ENCODE measurements around the gene TMPRSS12. TPM values are rescaled to one million over a fixed set of nuclear protein-coding genes. Genes with fewer than 3 reads are reported as not detected.
A peak's percentile ranks its signal among the peaks of the same experiment; 100 is the strongest.

Gene TMPRSS12
- total RNA-seq, 1 experiment from 2014 or later: not detected

DNA sequence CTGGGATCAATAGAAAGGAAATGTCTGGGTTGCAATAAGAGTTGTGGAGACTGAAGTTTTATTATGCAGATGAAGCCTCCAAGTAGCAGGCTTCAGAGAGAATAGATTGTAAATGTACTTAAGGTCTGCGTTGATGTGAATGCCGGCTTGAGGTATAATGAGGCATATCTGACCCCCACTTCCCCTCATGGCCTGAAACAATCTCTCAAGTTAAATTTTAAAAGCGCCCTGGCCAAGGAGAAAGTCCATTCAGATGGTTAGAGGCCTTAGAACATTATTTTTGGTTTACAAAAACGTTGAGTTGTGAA, 81.4 kb downstream of the TMPRSS12 start:
- intact Hi-C loops (cut with micrococcal nuclease): no loop called here
- no peaks in the 10 kb centered on the region for H3K27me3 ChIP-seq (ENCODE audit: insufficient read depth, low read length)

More for the DNA sequence above, 81.4 kb downstream of the TMPRSS12 start:
- Histone ChIP-seq H3K9ac (ENCODE audit: low read length) (0 out of 2 replicates have a peak overlapping the region, but pooled peaks have one; percentile 10), H3K9me3 (ENCODE audit: control insufficient read depth in 1 of 2, insufficient read depth in 1 of 2, low read depth in 1 of 2, low read length in 2 of 2) (no peaks in the 10 kb centered on the region), H3K4me2 (ENCODE audit: low read length) (peak overlapping the region; percentile 68), H3K36me3 (ENCODE audit: control insufficient read depth in 1 of 2, insufficient read depth in 2 of 2, low read length in 2 of 2) (no peaks in the 10 kb centered on the region), H3K4me3 (replicated peaks in 1 of 2; ENCODE audit: low read depth in 1 of 2, low read length in 2 of 2) (peak overlapping the region; percentile 3 to 29), H4K20me1 (ENCODE audit: insufficient read depth) (no peaks in the 10 kb centered on the region), H3K9me2 (ENCODE audit: insufficient read depth) (no peaks in the 10 kb centered on the region), H2AFZ (ENCODE audit: low read depth, low read length, poor library complexity, severe bottlenecking) (peak overlapping the region; percentile 95), H3K79me2 (ENCODE audit: insufficient read depth, low read length) (no peaks in the 10 kb centered on the region), H3K27ac (ENCODE audit: low read depth, low read length) (peak overlapping the region; percentile 57), H3K4me1 (ENCODE audit: control insufficient read depth in 1 of 2, insufficient read depth in 2 of 2, low read length in 2 of 2) (peaks cover 18 to 21% of the 10 kb centered on the region in 2 experiments; a peak in 3 of 4 replicates)
- ChIA-PET CTCF (interaction anchor here (1.2 kb wide), 1 partner anchor 159 kb away, joined by 3 read pairs; no protein-coding TSS in a partner anchor), RAD21 (ENCODE audit: low non-redundant PET in 1 of 2, low total read pairs in 2 of 2, uncharacterized antibody in 2 of 2, unreplicated experiment in 2 of 2) (no interaction called here), POLR2A (no interaction called here)
- peak; percentile 23; the same call in 1 of the 2 replicates for ATAC-seq
- BruUV-seq (replicated peaks): no TSS peak
- TF ChIP-seq RAD21 (IDR thresholded peaks at IDR 0.05; ENCODE audit: low read depth) (no peak), YY1 (IDR thresholded peaks at IDR 0.05; ENCODE audit: extremely low read depth, insufficient replicate concordance, low read depth, low read length) (no peak), CEBPB (IDR thresholded peaks at IDR 0.05; ENCODE audit: low read depth) (no peak), FOSL1 (IDR thresholded peaks at IDR 0.05; ENCODE audit: low read depth) (no peak), TCF7L2 (IDR thresholded peaks at IDR 0.05; ENCODE audit: borderline replicate concordance, extremely low read depth, insufficient read depth, insufficient read length) (no peak), SP1 (IDR thresholded peaks at IDR 0.05; ENCODE audit: low read depth) (no peak), EGR1 (IDR thresholded peaks at IDR 0.05; ENCODE audit: low read depth) (no peak), ZFX (IDR thresholded peaks at IDR 0.05) (no peak), ZNF274 (IDR thresholded peaks at IDR 0.05; ENCODE audit: low read depth, low read length) (no peak), POLR2AphosphoS5 (IDR thresholded peaks at IDR 0.05; ENCODE audit: low read depth, low read length) (no peak), EZH2 (IDR thresholded peaks at IDR 0.05) (no peak), ELF1 (IDR thresholded peaks at IDR 0.05; ENCODE audit: borderline replicate concordance, low read depth) (no peak)
- TF ChIP-seq, protein P1, sequence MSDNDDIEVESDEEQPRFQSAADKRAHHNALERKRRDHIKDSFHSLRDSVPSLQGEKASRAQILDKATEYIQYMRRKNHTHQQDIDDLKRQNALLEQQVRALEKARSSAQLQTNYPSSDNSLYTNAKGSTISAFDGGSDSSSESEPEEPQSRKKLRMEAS (IDR thresholded peaks at IDR 0.05): no peak
- TF ChIP-seq, protein P2, sequence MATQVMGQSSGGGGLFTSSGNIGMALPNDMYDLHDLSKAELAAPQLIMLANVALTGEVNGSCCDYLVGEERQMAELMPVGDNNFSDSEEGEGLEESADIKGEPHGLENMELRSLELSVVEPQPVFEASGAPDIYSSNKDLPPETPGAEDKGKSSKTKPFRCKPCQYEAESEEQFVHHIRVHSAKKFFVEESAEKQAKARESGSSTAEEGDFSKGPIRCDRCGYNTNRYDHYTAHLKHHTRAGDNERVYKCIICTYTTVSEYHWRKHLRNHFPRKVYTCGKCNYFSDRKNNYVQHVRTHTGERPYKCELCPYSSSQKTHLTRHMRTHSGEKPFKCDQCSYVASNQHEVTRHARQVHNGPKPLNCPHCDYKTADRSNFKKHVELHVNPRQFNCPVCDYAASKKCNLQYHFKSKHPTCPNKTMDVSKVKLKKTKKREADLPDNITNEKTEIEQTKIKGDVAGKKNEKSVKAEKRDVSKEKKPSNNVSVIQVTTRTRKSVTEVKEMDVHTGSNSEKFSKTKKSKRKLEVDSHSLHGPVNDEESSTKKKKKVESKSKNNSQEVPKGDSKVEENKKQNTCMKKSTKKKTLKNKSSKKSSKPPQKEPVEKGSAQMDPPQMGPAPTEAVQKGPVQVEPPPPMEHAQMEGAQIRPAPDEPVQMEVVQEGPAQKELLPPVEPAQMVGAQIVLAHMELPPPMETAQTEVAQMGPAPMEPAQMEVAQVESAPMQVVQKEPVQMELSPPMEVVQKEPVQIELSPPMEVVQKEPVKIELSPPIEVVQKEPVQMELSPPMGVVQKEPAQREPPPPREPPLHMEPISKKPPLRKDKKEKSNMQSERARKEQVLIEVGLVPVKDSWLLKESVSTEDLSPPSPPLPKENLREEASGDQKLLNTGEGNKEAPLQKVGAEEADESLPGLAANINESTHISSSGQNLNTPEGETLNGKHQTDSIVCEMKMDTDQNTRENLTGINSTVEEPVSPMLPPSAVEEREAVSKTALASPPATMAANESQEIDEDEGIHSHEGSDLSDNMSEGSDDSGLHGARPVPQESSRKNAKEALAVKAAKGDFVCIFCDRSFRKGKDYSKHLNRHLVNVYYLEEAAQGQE (IDR thresholded peaks at IDR 0.05; ENCODE audit: low read depth): no peak
- TF ChIP-seq, protein P3, sequence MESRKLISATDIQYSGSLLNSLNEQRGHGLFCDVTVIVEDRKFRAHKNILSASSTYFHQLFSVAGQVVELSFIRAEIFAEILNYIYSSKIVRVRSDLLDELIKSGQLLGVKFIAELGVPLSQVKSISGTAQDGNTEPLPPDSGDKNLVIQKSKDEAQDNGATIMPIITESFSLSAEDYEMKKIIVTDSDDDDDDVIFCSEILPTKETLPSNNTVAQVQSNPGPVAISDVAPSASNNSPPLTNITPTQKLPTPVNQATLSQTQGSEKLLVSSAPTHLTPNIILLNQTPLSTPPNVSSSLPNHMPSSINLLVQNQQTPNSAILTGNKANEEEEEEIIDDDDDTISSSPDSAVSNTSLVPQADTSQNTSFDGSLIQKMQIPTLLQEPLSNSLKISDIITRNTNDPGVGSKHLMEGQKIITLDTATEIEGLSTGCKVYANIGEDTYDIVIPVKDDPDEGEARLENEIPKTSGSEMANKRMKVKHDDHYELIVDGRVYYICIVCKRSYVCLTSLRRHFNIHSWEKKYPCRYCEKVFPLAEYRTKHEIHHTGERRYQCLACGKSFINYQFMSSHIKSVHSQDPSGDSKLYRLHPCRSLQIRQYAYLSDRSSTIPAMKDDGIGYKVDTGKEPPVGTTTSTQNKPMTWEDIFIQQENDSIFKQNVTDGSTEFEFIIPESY (IDR thresholded peaks at IDR 0.05; ENCODE audit: extremely low read depth, insufficient replicate concordance, low read length): no peak
- TF ChIP-seq, protein P4, sequence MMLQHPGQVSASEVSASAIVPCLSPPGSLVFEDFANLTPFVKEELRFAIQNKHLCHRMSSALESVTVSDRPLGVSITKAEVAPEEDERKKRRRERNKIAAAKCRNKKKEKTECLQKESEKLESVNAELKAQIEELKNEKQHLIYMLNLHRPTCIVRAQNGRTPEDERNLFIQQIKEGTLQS (IDR thresholded peaks at IDR 0.05): no peak
- TF ChIP-seq, protein P5, sequence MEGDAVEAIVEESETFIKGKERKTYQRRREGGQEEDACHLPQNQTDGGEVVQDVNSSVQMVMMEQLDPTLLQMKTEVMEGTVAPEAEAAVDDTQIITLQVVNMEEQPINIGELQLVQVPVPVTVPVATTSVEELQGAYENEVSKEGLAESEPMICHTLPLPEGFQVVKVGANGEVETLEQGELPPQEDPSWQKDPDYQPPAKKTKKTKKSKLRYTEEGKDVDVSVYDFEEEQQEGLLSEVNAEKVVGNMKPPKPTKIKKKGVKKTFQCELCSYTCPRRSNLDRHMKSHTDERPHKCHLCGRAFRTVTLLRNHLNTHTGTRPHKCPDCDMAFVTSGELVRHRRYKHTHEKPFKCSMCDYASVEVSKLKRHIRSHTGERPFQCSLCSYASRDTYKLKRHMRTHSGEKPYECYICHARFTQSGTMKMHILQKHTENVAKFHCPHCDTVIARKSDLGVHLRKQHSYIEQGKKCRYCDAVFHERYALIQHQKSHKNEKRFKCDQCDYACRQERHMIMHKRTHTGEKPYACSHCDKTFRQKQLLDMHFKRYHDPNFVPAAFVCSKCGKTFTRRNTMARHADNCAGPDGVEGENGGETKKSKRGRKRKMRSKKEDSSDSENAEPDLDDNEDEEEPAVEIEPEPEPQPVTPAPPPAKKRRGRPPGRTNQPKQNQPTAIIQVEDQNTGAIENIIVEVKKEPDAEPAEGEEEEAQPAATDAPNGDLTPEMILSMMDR (IDR thresholded peaks at IDR 0.05 in 2 of 3, conservative IDR thresholded peaks at IDR 0.05 in 1 of 3; ENCODE audit: borderline replicate concordance in 1 of 3, insufficient read depth in 1 of 3, low read depth in 2 of 3, low read length in 2 of 3): no peak
- DNase-seq (ENCODE audit: low read depth, low spot score): no peak

Measured in HCT116 (cell line).